ENCODE measurements around the gene KCNT2. TPM values are rescaled to one million over a fixed set of nuclear protein-coding genes. Genes with fewer than 3 reads are reported as not detected.

KCNT2 gene
- polyA plus RNA-seq, 1 experiment, result 2.0 TPM

DNA sequence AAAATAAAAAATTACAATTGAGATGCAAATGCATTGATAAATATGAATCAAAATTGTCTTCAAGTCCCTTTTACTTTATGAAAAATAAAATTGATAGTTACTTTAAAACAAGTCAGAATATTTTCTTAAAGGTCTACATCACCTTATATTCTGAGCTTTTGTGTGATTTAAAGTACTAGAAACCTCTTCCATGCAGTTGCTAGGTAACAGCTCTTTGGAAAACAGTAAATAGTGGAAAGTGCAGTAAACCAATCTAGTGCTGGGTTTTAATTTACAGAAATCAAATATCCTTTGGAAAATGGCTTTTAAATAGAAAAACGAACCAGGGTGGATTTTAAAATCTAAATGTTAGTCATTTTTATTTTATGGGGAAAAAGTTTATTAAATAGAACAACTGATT, 227.9 kb downstream of the KCNT2 start:
- POLR2A ChIA-PET, result no interaction called here
- no peaks in the 10 kb centered on the region for H3K9me3 ChIP-seq (ENCODE audit: control insufficient read depth, insufficient read depth, low read length)
- H3K27ac ChIP-seq (ENCODE audit: low read depth, low read length), result no peak overlapping the region
- TF ChIP-seq, protein P1, sequence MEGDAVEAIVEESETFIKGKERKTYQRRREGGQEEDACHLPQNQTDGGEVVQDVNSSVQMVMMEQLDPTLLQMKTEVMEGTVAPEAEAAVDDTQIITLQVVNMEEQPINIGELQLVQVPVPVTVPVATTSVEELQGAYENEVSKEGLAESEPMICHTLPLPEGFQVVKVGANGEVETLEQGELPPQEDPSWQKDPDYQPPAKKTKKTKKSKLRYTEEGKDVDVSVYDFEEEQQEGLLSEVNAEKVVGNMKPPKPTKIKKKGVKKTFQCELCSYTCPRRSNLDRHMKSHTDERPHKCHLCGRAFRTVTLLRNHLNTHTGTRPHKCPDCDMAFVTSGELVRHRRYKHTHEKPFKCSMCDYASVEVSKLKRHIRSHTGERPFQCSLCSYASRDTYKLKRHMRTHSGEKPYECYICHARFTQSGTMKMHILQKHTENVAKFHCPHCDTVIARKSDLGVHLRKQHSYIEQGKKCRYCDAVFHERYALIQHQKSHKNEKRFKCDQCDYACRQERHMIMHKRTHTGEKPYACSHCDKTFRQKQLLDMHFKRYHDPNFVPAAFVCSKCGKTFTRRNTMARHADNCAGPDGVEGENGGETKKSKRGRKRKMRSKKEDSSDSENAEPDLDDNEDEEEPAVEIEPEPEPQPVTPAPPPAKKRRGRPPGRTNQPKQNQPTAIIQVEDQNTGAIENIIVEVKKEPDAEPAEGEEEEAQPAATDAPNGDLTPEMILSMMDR (IDR thresholded peaks at IDR 0.05; ENCODE audit: low read depth, low read length), result no peak
- no peaks in the 10 kb centered on the region for H3K27me3 ChIP-seq (ENCODE audit: control insufficient read depth, insufficient read depth, low read length)
- CTCF ChIA-PET, result no interaction called here
- no peak overlapping the region for H3K4me3 ChIP-seq (ENCODE audit: low read depth, low read length)
- DNase-seq (ENCODE audit: low read depth, low spot score), result no peak

DNA sequence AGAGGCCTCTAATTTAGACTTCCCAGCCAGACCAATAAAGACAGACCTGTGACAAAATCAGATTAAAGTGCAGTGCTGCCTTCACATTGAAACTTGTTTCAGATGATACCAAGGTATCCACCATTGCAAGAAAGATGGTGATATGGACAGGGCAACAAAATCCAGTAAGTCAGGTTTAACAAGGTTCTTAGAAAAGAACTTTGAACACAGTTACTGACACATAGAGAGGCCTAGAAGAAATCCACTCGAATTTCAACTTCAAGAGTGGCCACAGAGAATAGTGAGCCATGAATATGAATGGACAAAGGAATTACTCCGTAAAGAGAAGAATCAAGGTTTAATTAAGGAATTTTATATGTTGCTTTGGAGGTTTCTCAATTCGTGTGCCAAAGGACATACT, 230.4 kb downstream of the KCNT2 start:
- H3K9me3 ChIP-seq (ENCODE audit: control insufficient read depth, insufficient read depth, low read length), result no peaks in the 10 kb centered on the region
- H3K4me3 ChIP-seq (ENCODE audit: low read depth, low read length), result no peak overlapping the region
- TF ChIP-seq, protein P1 (IDR thresholded peaks at IDR 0.05; ENCODE audit: low read depth, low read length), result no peak
- no peaks in the 10 kb centered on the region for H3K27me3 ChIP-seq (ENCODE audit: control insufficient read depth, insufficient read depth, low read length)
- ChIA-PET CTCF (interaction anchor here (1.3 kb wide), 1 partner anchor 283 kb away, joined by 4 read pairs; no protein-coding TSS in a partner anchor), POLR2A (no interaction called here)
- no peak overlapping the region for H3K27ac ChIP-seq (ENCODE audit: low read depth, low read length)
- DNase-seq (ENCODE audit: low read depth, low spot score), result no peak

DNA sequence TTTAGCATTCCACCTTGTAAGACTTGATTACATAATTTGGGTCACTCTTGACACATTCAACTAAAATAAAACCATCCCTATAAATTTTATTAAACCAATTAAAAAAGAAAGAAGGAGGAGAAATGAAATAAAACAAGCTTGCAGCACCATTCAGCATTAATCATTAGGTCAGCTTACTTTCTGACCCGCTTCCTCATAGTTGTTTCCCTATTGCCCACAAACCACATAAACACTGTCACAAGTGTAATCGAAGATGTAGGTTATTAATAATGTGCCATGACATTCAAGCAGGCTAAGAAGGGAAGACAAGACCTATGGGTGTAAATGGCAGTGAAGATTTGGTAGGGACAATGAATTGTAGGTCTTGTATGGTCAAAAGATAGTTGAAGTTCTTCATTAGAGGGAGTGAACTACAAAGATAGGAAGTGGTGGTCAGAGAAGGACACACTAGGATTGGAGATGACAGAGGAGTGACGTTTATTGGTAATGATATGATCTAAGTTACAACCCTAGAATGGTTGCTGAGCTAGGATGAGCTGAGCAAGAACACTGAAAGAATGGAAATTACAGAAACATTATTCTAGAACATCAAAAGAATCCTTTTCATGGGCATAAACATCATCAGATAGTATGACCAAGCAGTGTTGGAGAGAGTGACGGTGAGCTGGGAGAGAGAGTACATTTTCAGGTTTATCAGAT, 231.5 kb downstream of the KCNT2 start:
- TF ChIP-seq, protein P1 (IDR thresholded peaks at IDR 0.05; ENCODE audit: low read depth, low read length), result no peak
- no peaks in the 10 kb centered on the region for H3K27me3 ChIP-seq (ENCODE audit: control insufficient read depth, insufficient read depth, low read length)
- DNase-seq (ENCODE audit: low read depth, low spot score), result no peak
- no peaks in the 10 kb centered on the region for H3K9me3 ChIP-seq (ENCODE audit: control insufficient read depth, insufficient read depth, low read length)
- ChIA-PET POLR2A (no interaction called here), CTCF (interaction anchor here (0.6 to 1.3 kb wide), 3 partner anchors 12 to 284 kb away, joined by 3 to 5 read pairs (median 4); no protein-coding TSS in a partner anchor)
- no peak overlapping the region for H3K27ac ChIP-seq (ENCODE audit: low read depth, low read length)
- no peak overlapping the region for H3K4me3 ChIP-seq (ENCODE audit: low read depth, low read length)

DNA sequence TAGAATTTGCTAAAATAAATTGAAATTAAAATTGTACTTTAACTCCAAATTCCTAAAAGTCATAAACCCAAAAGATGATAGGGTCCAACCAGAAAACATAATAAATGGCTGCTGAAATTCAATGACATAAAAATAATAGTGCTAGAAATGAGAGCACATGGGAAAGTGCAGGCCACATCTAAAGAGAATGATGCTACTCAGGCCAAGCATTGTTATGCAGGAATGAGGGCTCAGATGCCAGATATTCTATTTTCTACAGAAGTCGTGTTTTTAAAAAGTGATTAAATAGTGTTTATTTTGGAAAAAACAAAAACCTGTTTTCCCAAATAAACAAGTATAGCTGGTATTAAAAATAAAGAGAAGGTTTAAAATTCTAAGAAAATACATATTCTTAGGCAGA, 234.4 kb downstream of the KCNT2 start:
- no peak overlapping the region for H3K27ac ChIP-seq (ENCODE audit: low read depth, low read length)
- no peak for DNase-seq (ENCODE audit: low read depth, low spot score)
- no peaks in the 10 kb centered on the region for H3K27me3 ChIP-seq (ENCODE audit: control insufficient read depth, insufficient read depth, low read length)
- ChIA-PET POLR2A (no interaction called here), CTCF (interaction anchor here (0.9 to 1.1 kb wide), 2 partner anchors 158 to 225 kb away, joined by 3 to 4 read pairs; no protein-coding TSS in a partner anchor)
- H3K9me3 ChIP-seq (ENCODE audit: control insufficient read depth, insufficient read depth, low read length), result no peaks in the 10 kb centered on the region
- TF ChIP-seq, protein P1 (IDR thresholded peaks at IDR 0.05; ENCODE audit: low read depth, low read length), result no peak
- no peak overlapping the region for H3K4me3 ChIP-seq (ENCODE audit: low read depth, low read length)

DNA sequence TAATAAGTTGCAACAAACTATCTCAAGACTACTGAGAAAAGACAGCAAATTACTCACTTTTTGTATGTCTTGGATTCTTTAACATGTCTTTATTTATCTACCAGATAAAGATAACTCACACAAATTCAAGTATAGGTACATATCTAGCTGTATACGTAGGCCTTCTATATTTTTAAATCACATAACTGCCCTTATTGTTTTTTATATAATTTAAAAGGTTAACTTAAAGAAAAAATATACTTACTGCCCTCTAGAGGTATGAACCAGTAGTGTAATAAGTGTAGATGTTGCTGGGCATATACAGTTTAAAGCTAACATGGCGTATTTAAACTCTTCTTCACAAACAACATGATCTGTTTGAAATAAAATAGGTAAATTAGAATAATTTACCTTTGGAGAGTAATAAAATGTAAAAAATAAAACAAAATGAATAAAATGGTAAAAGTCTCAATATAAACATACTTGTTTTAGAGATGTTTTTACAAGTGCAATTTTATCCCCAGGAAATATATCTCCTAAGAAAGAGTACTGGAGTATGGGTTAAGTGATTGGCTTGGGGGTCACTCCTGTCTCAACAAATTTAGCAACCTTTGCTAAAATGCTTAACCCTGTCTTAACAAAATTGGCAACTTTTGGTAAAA, 235.2 kb downstream of the KCNT2 start:
- no peaks in the 10 kb centered on the region for H3K9me3 ChIP-seq (ENCODE audit: control insufficient read depth, insufficient read depth, low read length)
- H3K27ac ChIP-seq (ENCODE audit: low read depth, low read length), result no peak overlapping the region
- ChIA-PET POLR2A (no interaction called here), CTCF (interaction anchor here (0.6 to 1.9 kb wide), 15 partner anchors 8 to 286 kb away, joined by 3 to 13 read pairs (median 3); partner anchors contain the start of gene KCNT2)
- no peak for DNase-seq (ENCODE audit: low read depth, low spot score)
- no peaks in the 10 kb centered on the region for H3K27me3 ChIP-seq (ENCODE audit: control insufficient read depth, insufficient read depth, low read length)
- H3K4me3 ChIP-seq (ENCODE audit: low read depth, low read length), result no peak overlapping the region
- TF ChIP-seq, protein P1 (IDR thresholded peaks at IDR 0.05; ENCODE audit: low read depth, low read length), result peak; percentile 55
